Stimulated activated effector memory CD8-positive, alpha-beta T cell treated with anti-CD3 and anti-CD28 coated beads, Interleukin-12 subunit alpha, Interleukin-12 subunit beta, amount 100 ng/mL, for 72 hours (primary cell): Measurements from ENCODE around the gene MARCHF7.
"Not testable (repeated sequence)": the region's sequence is repeated elsewhere in the genome, so short reads cannot be mapped to it uniquely, and the experiment has no call there.

Experiments used
- ATAC-seq: fragments of 150-1000 bp; cut with Tn5 transposase; 2 replicates; pipeline ENCODE4 v1.10.0; 2021
- DNase-seq, 2 donors: peaks; one replicate each; pipeline ENCODE4 v3.0.0; 2021 to 2022; ENCODE audit warnings: low spot score in 2 of 2
- H3K27ac Mint-ChIP-seq: one replicate; pipeline ENCODE4 v1.8.0; 2022; ENCODE audit warnings: mild to moderate bottlenecking, mixed read lengths
- H3K36me3 Mint-ChIP-seq: one replicate; pipeline ENCODE4 v1.8.0; 2022; ENCODE audit warnings: mild to moderate bottlenecking, mixed read lengths
- H3K4me1 Mint-ChIP-seq: one replicate; pipeline ENCODE4 v1.8.0; 2022; ENCODE audit warnings: mixed read lengths
- H3K4me3 Mint-ChIP-seq: one replicate; pipeline ENCODE4 v1.8.0; 2022; ENCODE audit warnings: mild to moderate bottlenecking, mixed read lengths
- H3K9me3 Mint-ChIP-seq: one replicate; pipeline ENCODE4 v1.8.0; 2022; ENCODE audit warnings: mixed read lengths

Gene MARCHF7

GRCh38 chr2:159737917-159738296 lies 25.6 kb downstream of the MARCHF7 start:
- Mint-ChIP-seq H3K4me3 (no peak overlapping the region), H3K36me3 (peaks cover 76% of the 10 kb centered on the region), H3K9me3 (no peaks in the 10 kb centered on the region), H3K4me1 (peaks cover 32% of the 10 kb centered on the region), H3K27ac (peak overlapping the region; percentile 68)
- no peak for ATAC-seq
- no peak for DNase-seq

DNA sequence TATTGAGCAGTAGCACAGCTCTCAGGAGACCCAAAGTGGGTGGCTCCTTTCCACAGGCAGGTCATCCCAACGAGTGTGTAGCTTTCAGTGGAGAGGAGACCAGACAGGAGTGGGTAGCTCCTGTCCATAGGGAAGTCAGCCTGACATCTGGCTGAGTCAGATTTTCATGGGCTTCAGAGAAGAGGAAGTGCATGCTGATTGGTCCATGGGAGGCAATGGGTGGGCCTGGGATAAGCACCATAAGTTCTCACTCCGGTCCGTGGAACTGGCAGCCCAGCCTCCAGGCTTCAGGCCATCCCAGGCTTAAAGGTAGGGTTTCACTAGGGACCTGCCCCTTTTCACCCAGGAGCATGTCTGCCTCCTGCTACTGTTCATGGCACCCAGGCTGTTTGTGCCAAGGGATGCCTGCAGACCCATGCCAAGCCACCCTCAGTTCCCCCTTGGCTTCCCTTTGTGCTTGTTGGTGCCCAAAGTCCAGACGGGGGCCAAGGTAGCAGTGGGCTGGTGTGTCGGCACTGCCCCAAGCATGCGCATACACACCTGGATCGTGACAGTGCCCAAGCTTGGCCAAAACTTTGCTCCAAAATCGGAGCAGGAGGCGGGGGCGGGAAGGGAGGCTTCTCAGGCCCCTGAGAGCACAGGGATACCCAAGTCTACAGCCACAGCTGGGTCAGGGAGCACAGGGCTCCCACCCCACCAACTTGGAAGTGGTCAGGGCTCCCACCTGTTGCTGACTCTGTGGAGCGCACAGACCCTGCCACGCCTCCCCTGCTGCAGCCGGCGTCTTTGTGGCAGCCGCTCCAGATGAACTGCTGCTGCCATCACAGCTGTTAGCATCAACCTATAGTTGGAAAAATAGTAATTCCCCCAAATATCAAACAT lies 26.4 kb downstream of the MARCHF7 start:
- peaks cover 32% of the 10 kb centered on the region for H3K4me1 Mint-ChIP-seq
- H3K9me3 Mint-ChIP-seq: no peaks in the 10 kb centered on the region
- ATAC-seq: no peak
- H3K27ac Mint-ChIP-seq: peak overlapping the region; percentile 68
- no peak overlapping the region for H3K4me3 Mint-ChIP-seq
- peaks cover 68% of the 10 kb centered on the region for H3K36me3 Mint-ChIP-seq
- no peak for DNase-seq

- H3K27ac Mint-ChIP-seq: peak overlapping the region; percentile 52
- H3K36me3 Mint-ChIP-seq: peaks cover 27% of the 10 kb centered on the region
- H3K4me1 Mint-ChIP-seq: peaks cover 7% of the 10 kb centered on the region
Measured at GRCh38 chr2:159742846-159743245, 30.5 kb downstream of the MARCHF7 start.

GRCh38 chr2:159744363-159744762 lies 32.1 kb downstream of the MARCHF7 start:
- ATAC-seq: no peak
- no peak for DNase-seq
- Mint-ChIP-seq H3K4me3 (no peak overlapping the region), H3K36me3 (peaks cover 12% of the 10 kb centered on the region), H3K4me1 (no peaks in the 10 kb centered on the region), H3K9me3 (no peaks in the 10 kb centered on the region), H3K27ac (no peak overlapping the region)

More at GRCh38 chr2:159742846-159743245, 30.5 kb downstream of the MARCHF7 start:
- Mint-ChIP-seq H3K4me3 (no peak overlapping the region), H3K9me3 (no peaks in the 10 kb centered on the region)
- ATAC-seq: no peak
- DNase-seq: no peak

GRCh38 chr2:159745237-159745636 lies 32.9 kb downstream of the MARCHF7 start:
- DNase-seq, H3K9me3 Mint-ChIP-seq, ATAC-seq, H3K36me3 Mint-ChIP-seq, H3K27ac Mint-ChIP-seq, H3K4me1 Mint-ChIP-seq, H3K4me3 Mint-ChIP-seq: not testable (repeated sequence)

DNA sequence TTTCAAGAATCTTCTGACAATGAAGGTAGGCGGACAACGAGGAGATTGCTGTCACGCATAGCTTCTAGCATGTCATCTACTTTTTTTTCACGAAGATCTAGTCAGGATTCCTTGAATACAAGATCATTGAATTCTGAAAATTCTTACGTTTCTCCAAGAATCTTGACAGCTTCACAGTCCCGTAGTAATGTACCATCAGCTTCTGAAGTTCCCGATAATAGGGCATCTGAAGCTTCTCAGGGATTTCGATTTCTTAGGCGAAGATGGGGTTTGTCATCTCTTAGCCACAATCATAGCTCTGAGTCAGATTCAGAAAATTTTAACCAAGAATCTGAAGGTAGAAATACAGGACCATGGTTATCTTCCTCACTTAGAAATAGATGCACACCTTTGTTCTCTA lies 35.8 kb downstream of the MARCHF7 start:
- ATAC-seq (no peak), DNase-seq (no peak)
- no peak overlapping the region for H3K4me3 Mint-ChIP-seq
- H3K27ac Mint-ChIP-seq: peak overlapping the region; percentile 26
- H3K36me3 Mint-ChIP-seq: no peaks in the 10 kb centered on the region
- no peaks in the 10 kb centered on the region for H3K4me1 Mint-ChIP-seq
- no peaks in the 10 kb centered on the region for H3K9me3 Mint-ChIP-seq

- H3K4me3 Mint-ChIP-seq: no peak overlapping the region
- H3K4me1 Mint-ChIP-seq: no peaks in the 10 kb centered on the region
- ATAC-seq (no peak), DNase-seq (no peak)
- H3K9me3 Mint-ChIP-seq: no peaks in the 10 kb centered on the region
- no peak overlapping the region for H3K27ac Mint-ChIP-seq
- H3K36me3 Mint-ChIP-seq: no peaks in the 10 kb centered on the region
Measured at GRCh38 chr2:159750873-159751272, 38.6 kb downstream of the MARCHF7 start.

DNA sequence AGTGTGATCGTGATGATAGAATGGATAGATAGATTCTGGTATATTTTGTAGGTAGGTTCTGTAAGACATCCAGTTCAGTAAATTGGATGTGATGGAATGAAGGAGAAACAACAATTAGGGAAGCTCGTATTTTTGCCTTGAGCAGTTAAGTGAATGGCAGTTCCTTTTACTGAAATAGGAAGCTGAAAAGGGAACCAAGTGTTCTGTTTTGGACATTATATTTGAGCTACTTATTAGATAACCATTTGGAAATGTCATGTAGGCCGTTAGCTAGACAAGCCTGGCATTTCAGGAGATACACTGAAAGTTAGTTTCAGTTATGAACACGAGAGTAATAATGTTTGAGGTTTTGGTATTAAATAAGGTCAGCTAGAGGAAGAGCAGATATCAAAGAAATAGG lies 41.5 kb downstream of the MARCHF7 start:
- H3K36me3 Mint-ChIP-seq: no peaks in the 10 kb centered on the region
- H3K27ac Mint-ChIP-seq: no peak overlapping the region
- DNase-seq (no peak), ATAC-seq (no peak)
- H3K4me1 Mint-ChIP-seq: peaks cover 5% of the 10 kb centered on the region
- H3K9me3 Mint-ChIP-seq: no peaks in the 10 kb centered on the region
- no peak overlapping the region for H3K4me3 Mint-ChIP-seq

GRCh38 chr2:159755014-159755413 lies 42.7 kb downstream of the MARCHF7 start:
- Mint-ChIP-seq H3K4me3 (no peak overlapping the region), H3K4me1 (peaks cover 5% of the 10 kb centered on the region), H3K9me3 (no peaks in the 10 kb centered on the region), H3K27ac (no peak overlapping the region), H3K36me3 (no peaks in the 10 kb centered on the region)
- DNase-seq: no peak
- no peak for ATAC-seq

GRCh38 chr2:159755788-159756187 lies 43.5 kb downstream of the MARCHF7 start:
- H3K4me1 Mint-ChIP-seq: peaks cover 5% of the 10 kb centered on the region
- no peak overlapping the region for H3K4me3 Mint-ChIP-seq
- ATAC-seq: peak; percentile 100
- H3K27ac Mint-ChIP-seq: no peak overlapping the region
- no peak for DNase-seq
- H3K9me3 Mint-ChIP-seq: no peaks in the 10 kb centered on the region
- no peaks in the 10 kb centered on the region for H3K36me3 Mint-ChIP-seq

DNA sequence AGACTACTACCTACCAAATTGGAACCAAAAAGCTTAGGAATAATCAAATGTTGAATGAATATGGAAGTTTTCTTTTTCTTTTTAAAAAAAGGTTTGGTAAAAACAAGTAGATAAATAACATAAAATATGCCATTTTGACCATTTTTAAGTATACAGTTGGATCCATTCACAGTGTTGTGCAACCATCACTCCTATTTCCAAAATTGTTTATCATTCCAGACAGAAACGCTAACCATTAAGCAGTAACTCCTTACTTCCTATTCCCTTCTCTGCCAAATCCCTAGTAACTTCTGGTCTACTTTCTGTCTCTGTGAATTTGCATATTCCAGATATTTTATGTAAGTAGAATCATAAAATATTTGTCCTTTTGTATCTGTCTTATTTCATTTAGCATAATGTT lies 45.9 kb downstream of the MARCHF7 start:
- H3K9me3 Mint-ChIP-seq: no peaks in the 10 kb centered on the region
- H3K4me1 Mint-ChIP-seq: peaks cover 5% of the 10 kb centered on the region
- ATAC-seq (no peak), DNase-seq (no peak)
- no peak overlapping the region for H3K4me3 Mint-ChIP-seq
- H3K27ac Mint-ChIP-seq: peak overlapping the region; percentile 17
- no peaks in the 10 kb centered on the region for H3K36me3 Mint-ChIP-seq

- DNase-seq (no peak), ATAC-seq (no peak)
- no peak overlapping the region for H3K4me3 Mint-ChIP-seq
- peak overlapping the region; percentile 17 for H3K27ac Mint-ChIP-seq
- H3K9me3 Mint-ChIP-seq: no peaks in the 10 kb centered on the region
- no peaks in the 10 kb centered on the region for H3K36me3 Mint-ChIP-seq
- H3K4me1 Mint-ChIP-seq: peaks cover 5% of the 10 kb centered on the region
Measured at GRCh38 chr2:159758686-159759085, 46.4 kb downstream of the MARCHF7 start.

GRCh38 chr2:159759577-159759976 lies 47.3 kb downstream of the MARCHF7 start:
- no peak for ATAC-seq
- Mint-ChIP-seq H3K36me3 (no peaks in the 10 kb centered on the region), H3K9me3 (no peaks in the 10 kb centered on the region), H3K4me3 (no peak overlapping the region), H3K27ac (peak overlapping the region; percentile 46), H3K4me1 (peaks cover 5% of the 10 kb centered on the region)
- no peak for DNase-seq

GRCh38 chr2:159760326-159760725 lies 48.0 kb downstream of the MARCHF7 start:
- Mint-ChIP-seq H3K27ac (peak overlapping the region; percentile 46), H3K9me3 (no peaks in the 10 kb centered on the region), H3K4me1 (peaks cover 5% of the 10 kb centered on the region), H3K4me3 (no peak overlapping the region), H3K36me3 (no peaks in the 10 kb centered on the region)
- ATAC-seq (no peak), DNase-seq (no peak)

GRCh38 chr2:159762075-159762474 lies 49.8 kb downstream of the MARCHF7 start:
- H3K27ac Mint-ChIP-seq: no peak overlapping the region
- no peaks in the 10 kb centered on the region for H3K9me3 Mint-ChIP-seq
- H3K36me3 Mint-ChIP-seq: no peaks in the 10 kb centered on the region
- H3K4me3 Mint-ChIP-seq: no peak overlapping the region
- H3K4me1 Mint-ChIP-seq: peaks cover 10% of the 10 kb centered on the region
- no peak for DNase-seq
- ATAC-seq: no peak
